ENCODE data around the gene ZDHHC8. TPM values are rescaled to one million over a fixed set of nuclear protein-coding genes. Genes with fewer than 3 reads are reported as not detected.

The ZDHHC8 gene
- total RNA-seq, 2 experiments from 2014 or later: 57.9 to 66.3 TPM

DNA sequence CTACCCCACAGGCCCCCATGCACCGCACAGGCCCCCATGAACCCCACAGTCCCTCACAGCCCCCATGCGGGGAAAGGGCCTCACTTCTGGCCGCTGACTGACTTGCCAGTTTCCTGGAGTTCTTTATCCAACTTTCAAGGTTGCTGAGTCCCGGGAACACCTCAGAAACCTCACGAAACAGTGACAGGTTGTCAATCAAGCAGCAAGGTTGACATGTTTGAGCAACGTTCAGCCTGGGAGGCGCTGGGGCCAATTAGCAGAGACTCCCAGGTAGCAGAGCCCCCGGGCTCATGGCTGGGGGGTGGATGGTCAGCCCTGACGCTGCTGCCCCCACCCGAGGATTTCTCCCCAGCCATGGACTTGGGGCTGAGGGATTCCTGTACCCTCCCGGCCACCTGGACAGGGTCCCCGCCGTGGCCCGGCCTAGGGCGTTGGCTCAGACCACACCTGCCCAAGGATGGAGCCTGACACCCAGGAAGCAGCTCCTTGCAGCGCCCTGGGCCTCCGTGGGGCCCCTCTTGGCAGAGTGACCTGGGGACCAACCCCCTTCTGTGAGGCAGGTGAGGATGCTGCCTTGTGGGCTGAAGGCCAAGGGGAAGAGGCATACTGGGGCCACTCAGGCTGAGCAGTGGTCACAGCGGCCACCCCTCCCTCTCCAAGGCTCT, 53.0 kb downstream of the ZDHHC8 start:
- no peak overlapping the region for H3K27ac Mint-ChIP-seq
- H3K9me3 Mint-ChIP-seq (ENCODE audit: low read depth): no peaks in the 10 kb centered on the region
- CTCF ChIA-PET: no interaction called here
- no peak for ATAC-seq
- no peaks in the 10 kb centered on the region for H3K36me3 Mint-ChIP-seq
- no peaks in the 10 kb centered on the region for H3K27me3 Mint-ChIP-seq
- no peak overlapping the region for H3K4me3 Mint-ChIP-seq
- no peak for DNase-seq
- H3K4me1 Mint-ChIP-seq: no peaks in the 10 kb centered on the region

DNA sequence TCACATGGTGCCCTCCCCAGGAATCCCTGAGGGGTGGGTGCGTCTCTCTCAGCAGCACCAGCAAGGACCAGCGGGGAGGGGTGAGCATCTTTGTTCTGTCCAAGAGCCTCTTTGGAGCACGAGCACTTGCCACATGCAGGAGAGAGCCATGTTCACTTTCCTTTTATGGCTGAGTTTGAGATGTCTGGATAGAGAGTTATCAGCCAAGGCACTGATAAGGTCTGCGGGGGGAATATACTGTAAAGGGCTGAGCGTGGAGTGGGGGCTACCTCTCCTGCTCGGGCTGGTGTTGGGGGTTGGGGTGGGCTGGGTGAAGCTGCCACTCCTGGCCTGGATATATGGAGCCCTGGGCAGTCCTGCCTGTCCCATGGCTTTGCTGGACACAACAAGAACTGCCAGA, 54.1 kb downstream of the ZDHHC8 start:
- Mint-ChIP-seq H3K9me3 (ENCODE audit: low read depth) (no peaks in the 10 kb centered on the region), H3K27me3 (no peaks in the 10 kb centered on the region), H3K36me3 (no peaks in the 10 kb centered on the region), H3K4me1 (no peaks in the 10 kb centered on the region), H3K4me3 (no peak overlapping the region), H3K27ac (no peak overlapping the region)
- no peak for DNase-seq
- ATAC-seq: no peak
- CTCF ChIA-PET: interaction anchor here (1.1 kb wide), 1 partner anchor 29 kb away, joined by 3 read pairs; no protein-coding TSS in a partner anchor

DNA sequence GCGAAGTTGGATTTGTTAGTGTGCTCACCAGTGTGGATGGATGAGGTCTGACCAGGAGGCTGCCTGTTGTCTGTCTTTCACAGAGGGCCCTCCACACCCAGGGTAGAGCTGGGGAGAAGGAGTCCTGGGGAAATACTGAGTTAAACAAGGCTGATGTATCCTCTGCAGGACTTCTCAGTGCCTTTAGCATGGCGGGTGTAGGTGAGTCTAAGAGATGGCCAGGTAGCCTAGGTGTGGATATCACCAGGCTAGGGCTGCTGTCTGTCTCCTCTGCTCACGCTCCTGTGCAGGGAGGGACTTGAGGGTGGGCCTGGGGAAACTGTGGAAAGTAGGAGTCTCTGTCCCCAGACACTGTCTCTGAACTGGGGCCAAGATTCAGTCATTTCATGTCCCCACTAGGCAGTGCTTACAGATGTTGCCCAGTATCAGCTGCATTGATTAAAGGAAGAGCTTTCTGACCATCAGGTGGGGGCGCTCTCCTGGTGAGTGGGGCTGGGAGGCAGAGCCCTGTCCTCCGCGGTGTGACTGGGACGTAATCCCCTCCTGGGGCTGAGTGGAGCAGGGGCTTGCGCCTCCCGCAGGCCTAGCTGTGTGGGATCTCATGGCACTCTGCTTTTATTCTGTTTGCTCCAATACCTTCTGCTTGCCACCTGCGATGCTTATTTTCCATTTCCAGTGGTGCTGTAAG, 54.7 kb downstream of the ZDHHC8 start:
- H3K27me3 Mint-ChIP-seq: no peaks in the 10 kb centered on the region
- no peaks in the 10 kb centered on the region for H3K36me3 Mint-ChIP-seq
- no peak overlapping the region for H3K27ac Mint-ChIP-seq
- H3K9me3 Mint-ChIP-seq (ENCODE audit: low read depth): no peaks in the 10 kb centered on the region
- ATAC-seq: no peak
- DNase-seq: no peak
- no peak overlapping the region for H3K4me3 Mint-ChIP-seq
- CTCF ChIA-PET: interaction anchor here (1.1 kb wide), 1 partner anchor 30 kb away, joined by 3 read pairs; no protein-coding TSS in a partner anchor
- H3K4me1 Mint-ChIP-seq: no peaks in the 10 kb centered on the region

DNA sequence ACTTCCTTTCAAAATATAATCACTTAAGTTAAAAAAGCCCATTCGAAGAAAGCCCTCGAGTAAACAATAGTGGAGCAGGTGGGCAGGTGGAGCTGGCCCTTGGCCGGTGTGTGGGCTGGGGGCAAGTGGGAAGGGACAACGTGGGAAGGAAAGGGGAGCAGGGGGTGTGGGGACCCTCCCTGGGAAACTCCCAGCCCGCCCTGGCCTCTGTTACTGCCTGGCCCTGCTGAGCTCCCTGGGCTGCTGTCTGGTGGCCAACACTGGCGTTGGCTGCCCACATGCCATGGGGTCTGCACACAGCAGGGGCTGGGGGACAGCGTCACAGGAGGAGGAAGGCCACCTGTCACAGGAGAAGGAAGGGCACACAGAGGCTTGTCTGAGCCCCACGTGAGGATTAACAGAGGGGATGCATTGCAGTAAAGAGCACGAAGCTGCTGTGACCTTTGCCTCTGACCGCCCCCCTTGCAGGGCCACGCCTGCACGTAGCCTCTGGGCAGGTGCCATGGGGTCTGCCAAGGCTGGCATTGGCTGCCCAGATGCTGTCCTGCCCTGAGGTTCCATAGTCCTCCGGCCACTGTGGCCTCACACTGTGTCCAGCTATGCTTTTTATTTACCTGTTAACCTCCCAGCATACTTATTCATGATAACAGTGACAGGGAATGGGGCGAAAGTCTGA, 55.4 kb downstream of the ZDHHC8 start:
- DNase-seq (no peak), ATAC-seq (no peak)
- no peaks in the 10 kb centered on the region for H3K4me1 Mint-ChIP-seq
- H3K9me3 Mint-ChIP-seq (ENCODE audit: low read depth): no peaks in the 10 kb centered on the region
- CTCF ChIA-PET: interaction anchor here (1.1 kb wide), 1 partner anchor 30 kb away, joined by 3 read pairs; no protein-coding TSS in a partner anchor
- H3K27ac Mint-ChIP-seq: no peak overlapping the region
- no peaks in the 10 kb centered on the region for H3K36me3 Mint-ChIP-seq
- H3K27me3 Mint-ChIP-seq: no peaks in the 10 kb centered on the region
- no peak overlapping the region for H3K4me3 Mint-ChIP-seq

DNA sequence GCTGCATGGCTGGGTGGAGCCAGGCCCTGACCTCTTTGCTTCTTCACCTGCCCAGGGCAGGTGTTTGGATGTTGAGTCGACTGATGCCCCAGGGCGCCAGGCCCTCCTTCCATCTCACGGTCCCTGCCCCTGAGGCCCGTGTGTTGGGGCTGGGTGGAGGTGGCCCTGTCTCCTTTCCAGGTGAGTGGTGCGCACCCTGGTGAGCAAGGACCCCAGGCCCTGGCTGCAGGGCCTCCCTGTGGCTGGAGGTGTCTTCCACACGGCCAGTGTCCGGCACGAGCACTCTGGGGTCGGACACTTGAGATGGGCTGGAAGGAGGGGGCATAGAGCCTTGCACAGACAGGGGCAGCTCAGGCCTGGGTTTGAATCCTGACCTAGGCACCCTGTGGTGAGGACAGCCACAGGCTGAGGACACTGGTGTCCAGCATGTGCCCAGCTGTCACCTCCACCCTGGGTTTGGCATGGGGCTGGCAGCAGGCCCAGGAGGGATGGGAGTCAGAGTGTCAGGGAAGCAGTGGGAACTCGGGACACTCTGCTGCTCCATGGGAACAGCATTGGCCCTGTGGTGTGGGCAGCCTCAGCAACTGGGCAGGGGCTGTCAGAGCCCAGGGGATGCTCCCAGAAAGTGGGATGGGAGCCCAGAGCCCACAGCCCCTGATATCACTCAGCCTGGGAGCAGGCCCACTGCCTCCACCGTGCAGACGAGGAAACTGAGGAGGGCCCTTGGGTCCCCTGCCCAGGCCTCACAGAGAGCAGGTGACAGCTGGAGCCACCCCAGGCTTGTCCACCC, 56.4 kb downstream of the ZDHHC8 start:
- CTCF ChIA-PET: no interaction called here
- Mint-ChIP-seq H3K27me3 (no peaks in the 10 kb centered on the region), H3K36me3 (no peaks in the 10 kb centered on the region)

DNA sequence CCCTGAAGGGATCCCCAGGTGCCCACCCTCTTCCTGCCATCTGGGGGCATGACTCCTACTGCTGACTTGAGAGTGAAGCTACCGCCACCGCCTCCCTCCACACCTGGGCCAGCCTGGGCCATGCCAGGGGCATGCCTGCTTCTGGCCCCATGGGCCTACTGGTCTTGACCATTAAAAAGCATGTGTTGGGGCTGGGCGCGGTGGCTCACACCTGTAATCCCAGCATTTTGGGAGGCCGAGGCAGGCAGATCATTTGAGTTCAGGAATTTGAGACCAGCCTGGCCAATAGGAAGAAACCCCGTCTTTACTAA, 56.9 kb downstream of the ZDHHC8 start:
- CTCF ChIA-PET: no interaction called here
- H3K9me3 Mint-ChIP-seq (ENCODE audit: low read depth): no peaks in the 10 kb centered on the region

More for the DNA sequence above, 56.4 kb downstream of the ZDHHC8 start:
- no peak overlapping the region for H3K27ac Mint-ChIP-seq
- no peak overlapping the region for H3K4me3 Mint-ChIP-seq
- ATAC-seq: no peak
- DNase-seq: no peak
- H3K9me3 Mint-ChIP-seq (ENCODE audit: low read depth): no peaks in the 10 kb centered on the region
- H3K4me1 Mint-ChIP-seq: no peaks in the 10 kb centered on the region

DNA sequence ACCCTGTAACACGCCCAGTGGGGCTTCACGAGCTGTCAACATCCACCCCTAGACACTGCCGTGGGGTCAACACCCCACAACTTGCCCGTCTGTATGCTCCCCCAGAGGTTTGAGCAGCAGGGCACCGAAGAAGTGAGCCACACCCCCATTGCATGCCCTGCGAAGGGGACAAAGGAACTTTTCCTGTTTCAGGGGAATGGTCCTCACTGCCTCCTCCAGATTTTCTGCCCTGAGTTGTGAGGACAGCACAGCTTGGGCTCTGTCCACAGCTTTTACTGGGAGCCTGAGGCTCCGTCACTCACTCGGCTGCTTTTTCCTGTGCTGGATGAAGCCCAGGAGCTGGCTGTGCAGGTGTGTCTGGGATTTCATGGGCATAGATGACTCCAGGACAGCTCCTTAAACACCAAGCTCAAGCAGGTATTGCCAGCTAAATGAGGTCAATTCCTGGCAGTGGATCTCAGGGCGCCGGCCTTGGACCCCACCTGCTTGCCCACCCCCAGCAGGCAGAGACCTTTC, 59.5 kb downstream of the ZDHHC8 start:
- Mint-ChIP-seq H3K4me1 (no peaks in the 10 kb centered on the region), H3K36me3 (no peaks in the 10 kb centered on the region), H3K27me3 (no peaks in the 10 kb centered on the region), H3K4me3 (no peak overlapping the region), H3K9me3 (ENCODE audit: low read depth) (no peaks in the 10 kb centered on the region), H3K27ac (no peak overlapping the region)
- DNase-seq (no peak), ATAC-seq (no peak)
- CTCF ChIA-PET: interaction anchor here (1.2 to 1.4 kb wide), 2 partner anchors 15 to 34 kb away, joined by 3 read pairs; no protein-coding TSS in a partner anchor

More for the DNA sequence above, 56.9 kb downstream of the ZDHHC8 start:
- Mint-ChIP-seq H3K4me3 (no peak overlapping the region), H3K36me3 (no peaks in the 10 kb centered on the region), H3K4me1 (no peaks in the 10 kb centered on the region), H3K27ac (no peak overlapping the region), H3K27me3 (no peaks in the 10 kb centered on the region)
- no peak for DNase-seq
- ATAC-seq: no peak

DNA sequence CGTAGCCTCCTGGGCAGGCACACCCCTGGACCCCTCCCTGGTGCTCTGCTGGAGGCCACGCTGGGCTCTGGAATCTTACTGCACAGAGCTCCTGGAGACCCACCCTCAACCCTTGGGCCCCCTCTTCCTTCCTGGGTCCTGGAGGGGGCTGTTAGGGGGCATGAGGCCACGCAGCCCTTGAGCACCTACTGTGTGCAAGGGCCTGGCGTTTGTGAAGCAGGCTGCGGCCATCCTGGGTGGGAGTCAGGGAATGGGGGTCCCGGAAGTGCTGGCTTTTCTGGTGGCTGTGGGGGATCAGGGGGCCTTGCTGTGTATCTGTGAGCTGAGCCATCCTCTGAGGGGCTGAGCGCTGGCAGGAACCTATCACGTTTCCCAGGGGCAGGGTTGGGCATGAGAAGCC, 60.2 kb downstream of the ZDHHC8 start:
- Mint-ChIP-seq H3K4me1 (no peaks in the 10 kb centered on the region), H3K4me3 (no peak overlapping the region), H3K27ac (no peak overlapping the region), H3K9me3 (ENCODE audit: low read depth) (no peaks in the 10 kb centered on the region), H3K36me3 (no peaks in the 10 kb centered on the region), H3K27me3 (no peaks in the 10 kb centered on the region)
- DNase-seq (no peak), ATAC-seq (no peak)
- CTCF ChIA-PET: interaction anchor here (1.4 kb wide), 1 partner anchor 15 kb away, joined by 3 read pairs; no protein-coding TSS in a partner anchor

DNA sequence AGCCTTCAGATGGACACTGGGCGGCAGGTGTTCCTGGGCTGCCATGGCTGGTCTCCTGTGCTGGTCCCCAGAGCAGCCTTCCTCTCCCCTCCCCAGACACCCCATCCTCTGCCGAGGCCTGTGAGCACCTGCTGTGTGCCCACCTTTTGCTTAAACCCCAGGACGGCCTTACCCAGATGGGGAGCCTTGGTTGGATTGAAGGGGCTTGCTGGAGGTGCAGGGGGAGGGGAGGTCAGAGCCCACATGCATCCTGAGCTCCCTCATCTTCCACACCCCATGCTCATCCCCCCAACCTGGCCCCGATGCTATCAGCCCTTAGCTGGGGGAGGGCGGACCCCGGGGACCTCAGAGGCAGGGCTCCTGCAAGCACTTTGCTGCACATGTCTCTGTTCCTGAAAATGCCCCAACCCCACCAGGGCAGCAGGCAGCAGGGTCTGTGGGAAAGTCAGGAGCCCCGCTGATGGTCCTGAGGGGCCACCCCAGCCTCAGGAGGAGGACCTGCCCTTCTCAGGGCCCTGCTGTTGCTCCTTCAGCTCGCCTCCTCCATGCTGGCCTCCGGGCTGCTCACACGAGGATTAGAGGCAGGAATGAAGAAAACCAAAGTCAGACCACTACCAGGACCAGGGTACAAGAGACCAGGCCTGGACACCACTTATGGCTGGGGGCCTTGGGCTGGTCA, 60.8 kb downstream of the ZDHHC8 start:
- H3K36me3 Mint-ChIP-seq: no peaks in the 10 kb centered on the region
- ATAC-seq (no peak), DNase-seq (no peak)
- H3K4me1 Mint-ChIP-seq: no peaks in the 10 kb centered on the region
- no peaks in the 10 kb centered on the region for H3K27me3 Mint-ChIP-seq
- no peak overlapping the region for H3K27ac Mint-ChIP-seq
- CTCF ChIA-PET: interaction anchor here (1.0 to 1.3 kb wide), 2 partner anchors 46 to 92 kb away, joined by 3 read pairs; no protein-coding TSS in a partner anchor
- no peaks in the 10 kb centered on the region for H3K9me3 Mint-ChIP-seq (ENCODE audit: low read depth)
- no peak overlapping the region for H3K4me3 Mint-ChIP-seq

DNA sequence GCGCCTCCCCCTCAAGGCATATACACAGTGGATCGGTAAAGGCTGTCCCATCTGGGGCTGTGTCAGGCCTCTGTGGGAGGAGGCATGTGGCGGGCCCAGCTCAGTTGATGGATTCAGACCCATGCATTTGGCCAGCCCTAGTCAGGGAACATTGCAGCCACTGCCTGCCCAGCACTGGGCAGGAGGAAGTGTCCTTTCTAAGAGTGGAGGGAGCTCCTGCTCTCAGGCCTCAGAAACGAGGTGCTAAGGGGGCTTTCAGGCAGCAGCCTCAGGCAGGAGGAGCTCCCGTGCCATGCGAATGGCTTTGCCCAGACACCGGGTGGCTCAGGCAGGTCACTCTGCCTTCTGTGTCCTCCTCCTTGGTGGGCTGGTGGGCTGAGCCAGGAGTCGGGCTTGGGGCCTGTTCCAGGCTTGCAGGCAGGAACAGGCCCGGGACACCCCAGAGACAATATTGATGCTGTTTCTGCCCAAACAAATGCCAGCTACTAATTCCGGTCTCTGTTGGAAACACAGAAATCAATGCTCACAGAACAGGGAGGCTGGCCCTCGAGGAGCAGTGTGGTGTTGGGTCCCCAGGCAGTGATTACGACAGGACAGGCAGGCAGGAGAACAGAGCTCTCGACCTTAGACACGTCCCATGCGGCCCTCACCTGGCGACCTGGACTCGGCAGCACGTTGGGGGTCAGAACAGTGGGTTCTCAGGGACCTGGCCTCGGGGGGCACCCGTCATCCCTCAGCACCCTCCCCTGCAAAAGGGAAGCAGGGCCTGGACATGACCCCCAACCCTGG, 61.6 kb downstream of the ZDHHC8 start:
- Mint-ChIP-seq H3K4me1 (no peaks in the 10 kb centered on the region), H3K4me3 (no peak overlapping the region), H3K27me3 (no peaks in the 10 kb centered on the region), H3K36me3 (no peaks in the 10 kb centered on the region), H3K9me3 (ENCODE audit: low read depth) (no peaks in the 10 kb centered on the region), H3K27ac (no peak overlapping the region)
- ATAC-seq (no peak), DNase-seq (no peak)
- CTCF ChIA-PET: interaction anchor here (1.0 to 1.3 kb wide), 2 partner anchors 45 to 91 kb away, joined by 3 read pairs; no protein-coding TSS in a partner anchor

DNA sequence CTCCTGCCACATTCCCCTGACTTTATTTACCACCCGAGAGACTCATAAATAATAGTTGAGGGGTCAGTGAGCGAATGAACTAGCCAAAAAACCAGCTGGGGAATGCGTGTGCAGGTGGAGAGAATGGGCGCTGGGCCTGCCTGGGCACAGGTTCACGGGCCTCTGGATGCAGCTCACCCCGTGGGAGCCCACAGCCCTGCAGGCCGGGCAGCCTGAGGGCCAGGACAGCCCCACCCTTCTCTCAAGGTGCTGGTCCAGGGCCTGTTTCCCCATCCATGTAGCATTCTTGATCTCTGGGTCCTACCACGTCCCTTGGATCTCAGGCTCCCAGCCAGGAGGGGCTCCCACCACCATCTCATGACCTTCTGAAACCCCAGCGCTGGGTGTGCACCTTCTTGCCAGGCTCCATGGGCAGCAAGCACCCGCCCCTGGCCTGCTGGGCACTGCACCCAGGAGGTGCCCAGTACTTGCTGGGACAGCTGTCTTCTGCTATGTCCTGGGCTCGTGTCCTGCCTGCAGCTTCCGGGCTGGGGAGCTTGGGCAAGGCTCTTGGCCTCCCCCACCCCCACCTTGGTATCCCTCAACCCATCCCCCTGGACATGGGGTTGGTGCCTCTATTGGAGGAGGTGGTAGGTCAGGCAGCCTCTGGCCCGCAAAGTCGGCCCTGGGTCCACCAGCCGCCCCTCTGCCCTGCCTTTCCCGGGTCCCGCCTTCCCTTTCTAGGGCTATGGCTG, 62.3 kb downstream of the ZDHHC8 start:
- no peak for ATAC-seq
- Mint-ChIP-seq H3K9me3 (ENCODE audit: low read depth) (no peaks in the 10 kb centered on the region), H3K4me3 (no peak overlapping the region), H3K4me1 (no peaks in the 10 kb centered on the region), H3K27me3 (no peaks in the 10 kb centered on the region), H3K27ac (no peak overlapping the region), H3K36me3 (no peaks in the 10 kb centered on the region)
- DNase-seq: no peak
- CTCF ChIA-PET: interaction anchor here (1.3 to 2.1 kb wide), 2 partner anchors 37 to 90 kb away, joined by 3 to 6 read pairs; no protein-coding TSS in a partner anchor
